22Rv1 (cell line): Measurements from ENCODE around the gene SRRD.

ENCODE experiments used
- ZFX ChIP-seq: fragments of 450-650 bp; IDR thresholded peaks from 2 replicates; pipeline ENCODE4 v1.6.1; 2017; ENCODE audit warnings: antibody characterized with exemption, borderline replicate concordance
- TF ChIP-seq, protein P1 (sequence below): fragments of 450-650 bp; IDR thresholded peaks from 2 replicates; pipeline ENCODE4 v1.5.1; 2017; ENCODE audit warnings: mild to moderate bottlenecking

DNA sequence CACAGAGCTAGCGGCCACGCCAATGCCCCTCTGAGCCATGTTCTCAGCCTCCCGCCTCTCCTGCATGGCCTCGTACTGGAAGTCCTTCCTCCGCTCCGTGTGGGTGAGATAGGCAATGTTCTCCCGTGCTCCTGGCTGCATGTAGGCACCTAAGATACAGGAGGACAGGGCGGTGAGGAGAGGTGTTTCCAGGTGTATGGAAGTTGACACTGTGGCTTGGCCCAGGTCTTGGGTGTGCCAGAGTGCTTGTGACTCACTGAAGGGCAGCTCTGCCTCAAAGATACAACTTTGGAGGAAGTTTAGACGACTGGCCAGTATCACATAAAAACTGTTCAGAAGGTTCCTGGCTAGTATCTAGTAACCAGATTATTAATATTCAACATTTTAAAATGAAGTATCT lies 8.5 kb downstream of the SRRD start:
- TF ChIP-seq, protein P1, sequence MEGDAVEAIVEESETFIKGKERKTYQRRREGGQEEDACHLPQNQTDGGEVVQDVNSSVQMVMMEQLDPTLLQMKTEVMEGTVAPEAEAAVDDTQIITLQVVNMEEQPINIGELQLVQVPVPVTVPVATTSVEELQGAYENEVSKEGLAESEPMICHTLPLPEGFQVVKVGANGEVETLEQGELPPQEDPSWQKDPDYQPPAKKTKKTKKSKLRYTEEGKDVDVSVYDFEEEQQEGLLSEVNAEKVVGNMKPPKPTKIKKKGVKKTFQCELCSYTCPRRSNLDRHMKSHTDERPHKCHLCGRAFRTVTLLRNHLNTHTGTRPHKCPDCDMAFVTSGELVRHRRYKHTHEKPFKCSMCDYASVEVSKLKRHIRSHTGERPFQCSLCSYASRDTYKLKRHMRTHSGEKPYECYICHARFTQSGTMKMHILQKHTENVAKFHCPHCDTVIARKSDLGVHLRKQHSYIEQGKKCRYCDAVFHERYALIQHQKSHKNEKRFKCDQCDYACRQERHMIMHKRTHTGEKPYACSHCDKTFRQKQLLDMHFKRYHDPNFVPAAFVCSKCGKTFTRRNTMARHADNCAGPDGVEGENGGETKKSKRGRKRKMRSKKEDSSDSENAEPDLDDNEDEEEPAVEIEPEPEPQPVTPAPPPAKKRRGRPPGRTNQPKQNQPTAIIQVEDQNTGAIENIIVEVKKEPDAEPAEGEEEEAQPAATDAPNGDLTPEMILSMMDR, result no peak
- no peak for TF ChIP-seq ZFX
